OCI-LY7 (cell line): ENCODE data around the gene GDPD2. TPM values are rescaled to one million over a fixed set of nuclear protein-coding genes. Genes with fewer than 3 reads are reported as not detected.
A peak's percentile ranks its signal among the peaks of the same experiment; 100 is the strongest.

Experiments
- BruUV-seq: library from RNA; stranded (reverse); fragments of 400-500 nt; replicated peaks from 2 replicates; lab custom pipeline; 2021; lab: Mats Ljungman, UMichigan
- CTCF ChIA-PET: fragments of 300-600 bp; sonication (Branson Sonifier 250); formaldehyde crosslinking; loops from one replicate; lab custom pipeline; 2022; ENCODE audit warnings: antibody characterized with exemption; ENCODE audit not compliant: unreplicated experiment; lab: Charles Lee
- POLR2A ChIA-PET: fragments of 300-600 bp; sonication (Branson Sonifier 250); formaldehyde crosslinking; loops from one replicate; lab custom pipeline; 2022; ENCODE audit warnings: antibody characterized with exemption; lab: Charles Lee
- DNase-seq: peaks from one replicate; pipeline ENCODE4 v3.0.0-alpha.2; 2015; ENCODE audit warnings: low spot score
- H2AFZ ChIP-seq: fragments of 200-600 bp; sonication (generic), shearing (Covaris generic); 2 replicates; pipeline ENCODE4 v1.6.1; 2014; ENCODE audit warnings: mild to moderate bottlenecking, antibody characterized with exemption, low read length, moderate library complexity
- H3K27ac ChIP-seq: fragments of 200-600 bp; sonication (generic); 2 replicates; pipeline ENCODE4 v1.5.1; 2014; ENCODE audit warnings: mixed run types, low read depth, mild to moderate bottlenecking, moderate library complexity, low read length, inconsistent platforms; ENCODE audit not compliant: poor library complexity, severe bottlenecking
- H3K36me3 ChIP-seq: fragments of 200-600 bp; sonication (generic); 2 replicates; pipeline ENCODE4 v1.6.1; 2014; ENCODE audit warnings: mild to moderate bottlenecking, antibody characterized with exemption, low read length, moderate library complexity, mixed read lengths; ENCODE audit not compliant: insufficient read depth
- H3K4me1 ChIP-seq: fragments of 200-600 bp; sonication (generic); 2 replicates; pipeline ENCODE4 v1.5.1; 2014; ENCODE audit warnings: mild to moderate bottlenecking, low read length; ENCODE audit not compliant: insufficient read depth, poor library complexity, severe bottlenecking
- H3K4me2 ChIP-seq: fragments of 200-600 bp; sonication (generic); 2 replicates; pipeline ENCODE4 v1.6.1; 2014; ENCODE audit warnings: mild to moderate bottlenecking, low read length
- H3K4me3 ChIP-seq: fragments of 200-600 bp; sonication (generic); 2 replicates; pipeline ENCODE4 v1.5.1; 2014; ENCODE audit warnings: mild to moderate bottlenecking, low read depth, low read length; ENCODE audit not compliant: poor library complexity, severe bottlenecking
- H3K79me2 ChIP-seq: fragments of 200-600 bp; sonication (generic); 2 replicates; pipeline ENCODE4 v1.6.1; 2016; ENCODE audit warnings: low read depth, mild to moderate bottlenecking, low read length, moderate library complexity, mixed read lengths; ENCODE audit not compliant: insufficient read depth
- H3K9me2 ChIP-seq: fragments of 200-600 bp; sonication (generic); 2 replicates; pipeline ENCODE4 v1.6.1; 2016; ENCODE audit warnings: mild to moderate bottlenecking, low read length, mixed read lengths; ENCODE audit not compliant: insufficient read depth
- H3K9me3 ChIP-seq: fragments of 200-600 bp; sonication (generic); 2 replicates; pipeline ENCODE4 v1.6.1; 2014; ENCODE audit warnings: mild to moderate bottlenecking, mixed run types, low read length, mixed read lengths
- H4K20me1 ChIP-seq: fragments of 200-600 bp; sonication (generic); 2 replicates; pipeline ENCODE4 v1.6.1; 2014; ENCODE audit warnings: mild to moderate bottlenecking, antibody characterized with exemption, low read length, moderate library complexity, mixed read lengths; ENCODE audit not compliant: insufficient read depth
- EZH2phosphoT487 ChIP-seq: fragments of 200-600 bp; sonication (generic); IDR thresholded peaks from 2 replicates; pipeline ENCODE4 v1.6.1; 2018; ENCODE audit warnings: low read depth, borderline replicate concordance, mild to moderate bottlenecking, mixed run types, antibody characterized with exemption, low read length, moderate library complexity, mixed read lengths
- intact Hi-C: fragments of 100-400 bp; cut with micrococcal nuclease; formaldehyde crosslinking; loops from one replicate; pipeline ENCODE4 v1.10.0; 2022; ENCODE audit not compliant: unreplicated experiment
- total RNA-seq, 2 experiments: library from RNA; depleted of rRNA in 1 of 2; stranded (reverse); fragments of >200 nt in 1 of 2; shearing (Covaris generic) in 1 of 2; gene quantifications; 2 replicates each; pipeline ENCODE4 v1.2.3, GENCODE V29; 2014 to 2022
- TF ChIP-seq, protein P1 (sequence below): fragments of 200-600 bp; sonication (generic); conservative IDR thresholded peaks from 2 replicates; pipeline ENCODE4 v1.5.1; 2014; ENCODE audit warnings: mild to moderate bottlenecking, antibody characterized with exemption, low read length, moderate library complexity, mixed read lengths

The GDPD2 gene
- total RNA-seq, 2 experiments from 2014 or later = 0.16 TPM; not detected in 1

DNA sequence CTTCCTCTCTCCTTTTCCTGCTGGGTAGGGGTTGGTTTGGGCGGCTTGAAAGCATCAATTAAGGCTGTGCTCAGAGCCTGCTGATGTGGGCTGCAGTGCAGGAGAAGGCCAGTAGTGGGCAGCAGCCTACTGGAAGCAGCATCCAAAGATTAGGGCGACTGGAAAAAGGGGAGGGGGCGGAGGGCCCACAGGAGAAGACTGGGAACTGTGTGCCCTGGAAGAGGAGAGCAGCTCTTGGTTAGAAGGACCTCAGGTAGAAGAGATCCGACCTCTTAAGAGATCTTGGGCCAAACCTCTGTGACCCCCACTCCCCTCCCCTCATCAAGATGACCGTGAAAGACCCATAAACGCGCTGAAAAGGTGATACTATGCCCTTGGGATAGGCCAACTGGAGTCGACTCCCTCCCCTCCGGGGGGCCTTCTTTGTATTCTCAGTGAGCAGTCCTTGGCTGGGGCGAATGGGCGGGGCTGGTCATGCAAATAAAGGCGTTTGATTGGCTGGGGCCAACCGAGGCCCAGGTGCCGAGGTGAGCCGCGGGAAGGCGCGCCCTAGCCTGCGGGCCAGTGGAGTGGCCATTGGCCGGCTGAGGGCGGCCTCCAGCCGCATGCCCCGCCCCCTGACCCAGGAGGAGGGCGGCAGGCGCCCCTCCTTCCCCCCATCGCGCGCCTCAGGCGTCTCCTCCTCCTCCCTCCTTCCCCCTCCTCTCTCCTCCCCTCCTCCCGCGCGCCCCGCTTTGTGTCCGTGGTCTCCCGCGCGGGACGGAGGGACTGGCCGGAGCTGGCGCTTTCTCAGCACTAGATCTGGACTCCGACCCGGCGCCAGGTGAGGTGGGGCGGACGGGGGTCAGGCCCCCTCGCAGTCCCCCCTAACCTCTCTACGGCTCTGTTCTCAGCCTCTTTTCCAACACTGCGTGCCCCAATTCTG, 31.6 kb downstream of the GDPD2 start:
- ChIA-PET CTCF (no interaction called here), POLR2A (no interaction called here)
- no TSS peak for BruUV-seq
- Histone ChIP-seq H3K4me2 (peak overlapping the region; percentile 39; the same call in 1 of the 2 replicates), H4K20me1 (no peaks in the 10 kb centered on the region), H3K9me2 (no peaks in the 10 kb centered on the region), H3K9me3 (no peaks in the 10 kb centered on the region), H3K27ac (no peak overlapping the region), H3K4me3 (no peak overlapping the region), H2AFZ (no peak overlapping the region), H3K36me3 (no peaks in the 10 kb centered on the region), H3K4me1 (peaks cover 8% of the 10 kb centered on the region), H3K79me2 (no peaks in the 10 kb centered on the region)
- intact Hi-C loops = no loop called here
- peak; percentile 22 for DNase-seq
- no peak for TF ChIP-seq EZH2phosphoT487
- TF ChIP-seq, protein P1, sequence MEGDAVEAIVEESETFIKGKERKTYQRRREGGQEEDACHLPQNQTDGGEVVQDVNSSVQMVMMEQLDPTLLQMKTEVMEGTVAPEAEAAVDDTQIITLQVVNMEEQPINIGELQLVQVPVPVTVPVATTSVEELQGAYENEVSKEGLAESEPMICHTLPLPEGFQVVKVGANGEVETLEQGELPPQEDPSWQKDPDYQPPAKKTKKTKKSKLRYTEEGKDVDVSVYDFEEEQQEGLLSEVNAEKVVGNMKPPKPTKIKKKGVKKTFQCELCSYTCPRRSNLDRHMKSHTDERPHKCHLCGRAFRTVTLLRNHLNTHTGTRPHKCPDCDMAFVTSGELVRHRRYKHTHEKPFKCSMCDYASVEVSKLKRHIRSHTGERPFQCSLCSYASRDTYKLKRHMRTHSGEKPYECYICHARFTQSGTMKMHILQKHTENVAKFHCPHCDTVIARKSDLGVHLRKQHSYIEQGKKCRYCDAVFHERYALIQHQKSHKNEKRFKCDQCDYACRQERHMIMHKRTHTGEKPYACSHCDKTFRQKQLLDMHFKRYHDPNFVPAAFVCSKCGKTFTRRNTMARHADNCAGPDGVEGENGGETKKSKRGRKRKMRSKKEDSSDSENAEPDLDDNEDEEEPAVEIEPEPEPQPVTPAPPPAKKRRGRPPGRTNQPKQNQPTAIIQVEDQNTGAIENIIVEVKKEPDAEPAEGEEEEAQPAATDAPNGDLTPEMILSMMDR = peak; percentile 77

DNA sequence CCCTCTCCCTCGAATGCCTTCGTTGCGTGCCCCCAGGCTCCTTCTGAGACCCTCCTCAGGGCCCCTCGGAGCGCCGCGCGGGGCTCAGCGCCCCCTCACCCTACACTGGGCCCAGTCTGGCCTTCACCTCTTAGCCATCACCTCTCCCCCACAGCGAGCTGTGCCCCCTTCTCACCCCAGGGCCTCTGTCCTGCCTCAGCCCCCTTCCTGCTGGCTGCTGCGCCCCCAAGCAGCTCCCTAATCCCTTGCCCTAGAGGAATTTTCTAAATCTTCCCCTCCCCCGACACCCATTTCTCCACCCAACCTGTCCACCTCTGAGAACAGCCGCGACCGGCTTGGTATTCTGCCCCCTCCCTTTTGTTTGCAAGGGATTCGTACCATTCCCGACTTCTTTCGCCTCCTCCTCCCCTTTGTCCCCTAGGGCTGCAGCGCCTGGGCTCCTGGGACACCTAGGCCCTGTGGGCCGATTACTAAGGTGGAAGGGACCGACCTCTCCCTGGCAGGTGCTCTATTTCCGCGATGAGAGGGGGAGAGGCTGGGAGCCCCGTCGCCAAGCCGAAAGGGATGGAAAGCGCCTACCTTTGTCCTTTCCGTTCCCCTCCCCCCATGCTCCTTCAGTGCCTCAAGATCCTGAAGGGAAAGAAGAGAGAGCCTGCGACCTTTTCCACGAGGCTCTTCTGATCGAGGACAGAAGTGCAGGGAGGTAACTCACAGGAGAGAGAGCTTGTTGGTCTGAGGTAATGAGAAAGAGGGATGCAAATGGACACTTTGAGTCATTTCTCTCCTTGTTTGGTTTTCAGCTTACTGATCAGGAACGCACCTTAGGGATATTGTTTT, 32.5 kb downstream of the GDPD2 start:
- no TSS peak for BruUV-seq
- H3K9me2 ChIP-seq = no peaks in the 10 kb centered on the region
- peaks cover 8% of the 10 kb centered on the region for H3K4me1 ChIP-seq
- no peaks in the 10 kb centered on the region for H3K36me3 ChIP-seq
- no peak overlapping the region for H2AFZ ChIP-seq
- no peaks in the 10 kb centered on the region for H3K79me2 ChIP-seq
- TF ChIP-seq, protein P1 = no peak
- TF ChIP-seq EZH2phosphoT487 = no peak
- H3K4me3 ChIP-seq = no peak overlapping the region
- H3K4me2 ChIP-seq = peak overlapping the region; percentile 39; the same call in 1 of the 2 replicates
- H3K9me3 ChIP-seq = no peaks in the 10 kb centered on the region
- intact Hi-C loops = no loop called here
- ChIA-PET POLR2A (no interaction called here), CTCF (no interaction called here)
- H4K20me1 ChIP-seq = no peaks in the 10 kb centered on the region
- no peak overlapping the region for H3K27ac ChIP-seq
- no peak for DNase-seq
